NK-92 treated with Interleukin-12 subunit alpha and Interleukin-12 subunit beta, amount 100 ng/mL, for 24 hours (cell line): ENCODE results near the gene CLEC5A.
"Not testable (repeated sequence)": the region's sequence is repeated elsewhere in the genome, so short reads cannot be mapped to it uniquely, and the experiment has no call there.

Experiments
- DNase-seq: peaks from one replicate; lab custom pipeline; 2025; lab: John Stamatoyannopoulos, UW

CLEC5A gene

GRCh38 chr7:141949021-141949420, 2.2 kb upstream of the CLEC5A start:
- DNase-seq: no peak

GRCh38 chr7:141945356-141945755, 1.4 kb downstream of the CLEC5A start:
- no peak for DNase-seq

- DNase-seq: no peak
Measured at GRCh38 chr7:141944811-141945210, 2.0 kb downstream of the CLEC5A start.

GRCh38 chr7:141943846-141944245, 2.9 kb downstream of the CLEC5A start:
- DNase-seq: no peak

- DNase-seq: no peak
Measured at GRCh38 chr7:141941075-141941474, 5.7 kb downstream of the CLEC5A start.

- DNase-seq: no peak
Measured at GRCh38 chr7:141930211-141930610, 16.6 kb downstream of the CLEC5A start.

GRCh38 chr7:141928845-141929195, 18.0 kb downstream of the CLEC5A start:
- DNase-seq: no peak

- DNase-seq: no peak
Measured at GRCh38 chr7:141928146-141928844, 18.5 kb downstream of the CLEC5A start.

- DNase-seq: no peak
Measured at GRCh38 chr7:141920281-141920680, 26.5 kb downstream of the CLEC5A start.

- no peak for DNase-seq
Measured at GRCh38 chr7:141916099-141916498, 30.7 kb downstream of the CLEC5A start, which contains the start of gene OR9A4. Gene OR9A4 (plus strand): TSS chr7:141916399. CDS start chr7:141918876, 2,477 bp downstream.

GRCh38 chr7:141915565-141915964, 31.2 kb downstream of the CLEC5A start:
- DNase-seq: no peak

GRCh38 chr7:141911391-141911790, 35.4 kb downstream of the CLEC5A start:
- DNase-seq: no peak

- no peak for DNase-seq
Measured at GRCh38 chr7:141906285-141906684, 40.5 kb downstream of the CLEC5A start.

- not testable (repeated sequence) for DNase-seq
Measured at GRCh38 chr7:141899366-141899765, 47.4 kb downstream of the CLEC5A start.

GRCh38 chr7:141891336-141891735, 55.4 kb downstream of the CLEC5A start:
- no peak for DNase-seq

- no peak for DNase-seq
Measured at GRCh38 chr7:141889321-141889720, 57.5 kb downstream of the CLEC5A start.

GRCh38 chr7:141884539-141885225, 62.1 kb downstream of the CLEC5A start:
- no peak for DNase-seq

GRCh38 chr7:141880960-141881359, 65.8 kb downstream of the CLEC5A start:
- DNase-seq: no peak

GRCh38 chr7:141877365-141877764, 69.4 kb downstream of the CLEC5A start:
- DNase-seq: no peak
